GM18951 (cell line): ENCODE results near the gene DTX3.
"Not testable (repeated sequence)": the region's sequence is repeated elsewhere in the genome, so short reads cannot be mapped to it uniquely, and the experiment has no call there.

Experiments used
- POLR2A ChIP-seq: IDR thresholded peaks from 4 replicates; pipeline ENCODE4 v1.6.1; 2011; ENCODE audit warnings: mild to moderate bottlenecking; ENCODE audit not compliant: insufficient read length, insufficient read depth; ENCODE audit errors: extremely low read depth
- in situ Hi-C: fragments of 300-500 bp; cut with MboI; formaldehyde crosslinking; loops from one replicate; pipeline ENCODE4 v1.12.0; 2022; ENCODE audit warnings: low sequenced_read_pairs, mixed read lengths, inconsistent platforms; ENCODE audit not compliant: unreplicated experiment

Gene DTX3

DNA sequence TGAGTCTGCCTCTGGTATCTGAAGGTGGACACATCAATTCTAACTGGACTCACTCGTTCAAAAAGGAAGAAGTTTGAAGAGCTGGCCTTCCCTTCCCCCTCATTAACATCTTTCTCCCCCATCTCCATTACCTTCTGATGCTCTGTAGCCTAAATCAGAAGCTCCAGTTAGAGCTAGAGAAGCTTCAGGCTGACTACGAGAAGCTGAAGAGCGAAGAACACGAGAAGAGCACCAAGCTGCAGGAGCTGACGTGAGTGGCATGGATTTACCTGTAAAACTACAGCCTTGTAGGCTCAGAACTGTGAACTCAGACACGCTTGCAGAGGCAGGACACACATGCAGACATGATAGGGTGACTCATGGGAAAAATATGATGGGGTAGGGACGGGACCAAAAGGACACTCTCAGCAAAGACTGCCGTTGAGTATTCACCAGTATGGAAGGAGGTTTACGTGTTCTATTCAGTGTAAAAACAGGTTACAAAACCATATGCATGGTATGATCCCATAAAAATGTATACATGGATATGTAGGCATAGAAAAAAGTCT lies 27.9 kb upstream of the DTX3 start:
- no peak for TF ChIP-seq POLR2A
- in situ Hi-C loops: no loop called here

- TF ChIP-seq POLR2A: no peak
- in situ Hi-C loops: no loop called here
Measured at GRCh38 chr12:57577981-57578758, 26.5 kb upstream of the DTX3 start.

DNA sequence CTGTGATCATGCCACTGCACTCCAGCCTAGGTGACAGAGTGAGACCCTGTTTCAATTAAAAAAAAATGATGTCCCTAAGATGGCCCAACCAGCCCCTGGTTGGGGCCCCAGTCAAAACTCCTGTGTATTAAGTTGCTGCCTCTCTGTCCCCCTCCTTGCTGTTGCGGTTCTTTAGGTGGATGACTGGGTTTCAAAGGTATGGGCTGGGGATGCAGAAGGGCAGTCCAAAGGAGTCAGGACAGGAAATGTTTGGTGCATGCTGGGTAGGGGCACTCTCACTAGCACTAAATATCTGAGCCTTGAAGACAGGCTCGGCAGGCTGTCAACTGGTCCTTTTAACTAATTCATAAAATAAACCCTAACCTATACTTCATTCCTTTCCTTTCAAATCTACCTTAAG lies 25.6 kb upstream of the DTX3 start:
- in situ Hi-C loops: no loop called here

GRCh38 chr12:57579677-57580465 lies 24.8 kb upstream of the DTX3 start:
- in situ Hi-C loops: no loop called here
- TF ChIP-seq POLR2A: no peak

More for the DNA sequence above, 25.6 kb upstream of the DTX3 start:
- TF ChIP-seq POLR2A: no peak

GRCh38 chr12:57580466-57580795 lies 24.2 kb upstream of the DTX3 start:
- TF ChIP-seq POLR2A: no peak
- in situ Hi-C loops: no loop called here

DNA sequence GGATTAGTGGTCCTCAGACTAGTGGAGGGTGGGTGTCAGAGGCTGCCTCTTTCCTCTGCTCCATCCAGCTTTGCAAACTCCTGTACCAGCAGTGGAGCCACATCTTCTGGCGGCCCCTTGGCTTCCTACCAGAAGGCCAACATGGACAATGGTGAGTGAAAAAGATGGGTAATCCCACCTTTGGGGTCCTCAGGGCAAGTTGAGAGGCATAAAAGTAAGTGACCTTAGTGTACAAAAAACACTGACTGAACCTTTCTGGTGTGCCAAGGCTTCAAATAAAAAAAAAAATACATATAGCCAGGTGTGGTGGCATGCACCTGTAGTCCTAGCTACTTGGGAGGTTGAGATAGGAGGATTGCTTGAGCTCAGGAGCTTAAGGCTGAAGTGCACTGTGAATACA lies 22.8 kb upstream of the DTX3 start:
- in situ Hi-C loops: no loop called here
- no peak for TF ChIP-seq POLR2A

- in situ Hi-C loops: no loop called here
- no peak for TF ChIP-seq POLR2A
Measured at GRCh38 chr12:57582440-57582839, 22.2 kb upstream of the DTX3 start.

DNA sequence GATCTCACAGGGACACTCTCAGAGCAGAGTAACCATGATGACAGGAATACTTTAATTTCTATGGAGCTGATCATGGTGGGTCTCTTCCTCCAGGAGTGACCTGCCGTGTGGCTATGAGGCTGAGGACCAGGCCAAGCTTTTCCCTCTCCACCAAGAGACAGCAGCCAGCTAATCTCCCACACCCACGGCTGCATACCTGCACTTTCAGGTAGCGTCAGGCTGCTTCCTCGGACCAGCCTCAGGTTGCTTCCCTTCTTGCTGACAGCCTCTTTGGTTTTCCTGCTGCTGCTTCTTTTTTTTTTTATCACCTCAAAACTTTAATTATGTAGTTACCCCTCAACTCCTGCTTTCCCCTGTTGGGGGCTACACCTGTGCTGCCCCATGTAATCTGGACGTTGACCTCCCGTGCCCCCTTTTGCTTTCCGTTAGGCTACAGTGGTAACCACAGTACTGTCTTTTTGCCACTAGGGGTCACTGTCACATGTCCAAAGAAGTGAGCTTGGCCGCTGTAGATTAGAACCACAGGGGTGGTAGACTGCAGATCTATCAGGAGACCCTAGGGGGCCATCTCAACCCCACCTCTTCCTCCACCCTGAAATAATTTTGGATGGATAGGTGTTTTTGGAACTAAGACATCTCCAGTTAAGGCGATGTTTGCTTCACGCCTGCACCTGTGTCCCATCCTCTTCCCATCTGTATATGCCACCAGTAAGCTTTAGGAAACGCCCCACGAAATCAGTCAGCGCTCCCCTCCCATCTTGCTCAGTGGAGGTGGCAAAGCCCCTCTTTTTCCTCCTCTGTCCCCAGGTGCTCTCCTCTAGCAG lies 21.4 kb upstream of the DTX3 start:
- in situ Hi-C loops: no loop called here
- no peak for TF ChIP-seq POLR2A

DNA sequence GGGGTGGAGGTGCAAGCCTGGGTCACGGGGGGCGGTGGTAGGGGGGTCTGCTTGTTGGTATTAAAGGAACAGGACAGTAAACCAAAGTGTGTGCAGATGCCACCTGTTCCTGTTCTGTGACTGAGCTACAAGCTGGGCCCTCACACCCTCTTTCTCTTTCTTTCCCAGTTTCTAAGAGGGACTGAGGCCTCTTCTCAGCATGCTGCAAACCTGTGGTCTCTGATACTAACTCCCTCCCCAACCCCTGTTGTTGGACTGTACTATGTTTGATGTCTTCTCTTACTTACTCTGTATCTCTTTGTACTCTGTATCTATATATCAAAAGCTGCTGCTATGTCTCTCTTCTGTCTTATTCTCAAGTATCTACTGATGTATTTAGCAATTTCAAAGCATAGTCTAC lies 20.6 kb upstream of the DTX3 start:
- TF ChIP-seq POLR2A: no peak
- in situ Hi-C loops: no loop called here

GRCh38 chr12:57584690-57585089 lies 19.9 kb upstream of the DTX3 start:
- in situ Hi-C loops: no loop called here
- no peak for TF ChIP-seq POLR2A

GRCh38 chr12:57585156-57585555 lies 19.5 kb upstream of the DTX3 start:
- TF ChIP-seq POLR2A: no peak
- in situ Hi-C loops: no loop called here

- in situ Hi-C loops: no loop called here
- no peak for TF ChIP-seq POLR2A
Measured at GRCh38 chr12:57586128-57586527, 18.5 kb upstream of the DTX3 start.

DNA sequence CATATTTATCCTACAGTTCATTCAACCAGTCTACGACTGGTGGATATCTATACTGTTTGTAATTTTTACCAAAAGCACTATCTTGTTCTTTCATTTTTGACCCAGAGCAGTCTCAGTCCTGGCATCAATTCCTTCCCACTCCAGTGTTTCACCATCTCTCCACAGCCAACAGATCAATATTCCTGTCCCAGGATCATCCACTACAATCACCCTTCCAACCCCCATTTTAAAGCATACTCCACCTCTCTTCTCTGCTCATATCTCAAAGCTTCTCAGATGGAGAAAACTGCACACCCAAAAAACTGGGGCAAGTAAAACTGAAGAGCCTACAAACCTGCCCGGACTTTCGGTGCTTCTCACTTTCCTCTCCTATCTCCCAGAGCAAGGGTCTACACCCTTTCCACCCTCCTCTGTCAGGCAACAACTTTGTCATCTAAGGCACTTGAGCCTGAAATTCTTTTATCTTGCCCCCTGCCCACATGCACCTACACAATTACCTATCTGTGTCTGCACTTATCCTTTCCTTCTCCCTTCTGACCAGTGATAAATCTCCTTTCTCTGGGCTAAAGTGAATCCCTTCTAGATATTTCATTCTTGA lies 17.7 kb upstream of the DTX3 start:
- TF ChIP-seq POLR2A: no peak
- in situ Hi-C loops: no loop called here

- in situ Hi-C loops: not testable (repeated sequence)
Measured at GRCh38 chr12:57588951-57589610, 15.5 kb upstream of the DTX3 start.
